WERI-Rb-1 (cell line): ENCODE measurements around the gene FAM32A.

Experiments used
- DNase-seq: peaks from one replicate; pipeline ENCODE4 v3.0.0-alpha.2; 2020
- H3K27ac ChIP-seq: fragments of 250-450 bp; sonication (Bioruptor Pico); 2 replicates; pipeline ENCODE4 v1.5.1; 2020; ENCODE audit warnings: mild to moderate bottlenecking, moderate library complexity
- H3K27me3 ChIP-seq: fragments of 250-450 bp; sonication (Bioruptor Pico); 2 replicates; pipeline ENCODE4 v1.5.1; 2021; ENCODE audit warnings: mild to moderate bottlenecking, low read depth, moderate library complexity; ENCODE audit not compliant: insufficient read depth, severe bottlenecking
- H3K36me3 ChIP-seq: fragments of 250-450 bp; sonication (Bioruptor Pico); 2 replicates; pipeline ENCODE4 v1.5.1; 2020; ENCODE audit warnings: mild to moderate bottlenecking, moderate library complexity
- H3K4me3 ChIP-seq: 2 replicates; pipeline ENCODE4 v1.5.1; 2011; ENCODE audit warnings: low read depth, mild to moderate bottlenecking, control low read depth, low read length
- H3K9me3 ChIP-seq: fragments of 250-450 bp; sonication (Bioruptor Pico); 2 replicates; pipeline ENCODE4 v1.5.1; 2021; ENCODE audit warnings: mild to moderate bottlenecking, moderate library complexity; ENCODE audit not compliant: severe bottlenecking
- CTCF ChIP-seq: IDR thresholded peaks from 2 replicates; pipeline ENCODE4 v1.5.1; 2011; ENCODE audit warnings: low read depth, mild to moderate bottlenecking, control low read depth, inconsistent platforms, low read length

FAM32A gene

GRCh38 chr19:16153582-16154336 lies 31.5 kb upstream of the FAM32A start:
- Histone ChIP-seq H3K4me3 (no peak overlapping the region), H3K27me3 (no peaks in the 10 kb centered on the region), H3K27ac (no peak overlapping the region), H3K9me3 (no peaks in the 10 kb centered on the region), H3K36me3 (no peaks in the 10 kb centered on the region)
- DNase-seq = no peak
- TF ChIP-seq CTCF = no peak

DNA sequence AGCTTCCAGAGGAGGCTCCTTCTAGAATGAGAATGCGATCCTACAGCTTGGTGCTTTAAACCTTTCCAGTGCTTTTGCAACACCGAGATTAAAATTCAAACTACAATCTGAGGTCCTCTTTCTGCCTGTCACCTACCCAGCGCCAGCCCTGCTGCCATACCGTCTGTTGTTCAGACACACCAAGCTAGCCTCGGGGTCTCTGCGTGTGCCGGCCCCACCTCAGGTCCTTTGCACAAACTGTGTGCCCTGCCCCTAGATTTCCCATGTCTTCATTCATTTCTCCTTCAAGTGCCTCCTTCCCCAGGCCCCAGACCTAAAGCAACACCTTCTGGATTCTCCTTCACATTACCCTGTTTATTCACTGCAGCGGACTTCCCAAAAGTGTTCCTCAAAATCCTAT lies 30.7 kb upstream of the FAM32A start:
- Histone ChIP-seq H3K27ac (no peak overlapping the region), H3K27me3 (no peaks in the 10 kb centered on the region), H3K9me3 (no peaks in the 10 kb centered on the region), H3K4me3 (no peak overlapping the region), H3K36me3 (no peaks in the 10 kb centered on the region)
- no peak for DNase-seq
- TF ChIP-seq CTCF = no peak

- TF ChIP-seq CTCF = no peak
- Histone ChIP-seq H3K4me3 (no peak overlapping the region), H3K27ac (no peak overlapping the region), H3K9me3 (no peaks in the 10 kb centered on the region), H3K27me3 (no peaks in the 10 kb centered on the region), H3K36me3 (no peaks in the 10 kb centered on the region)
- DNase-seq = no peak
These were observed 30.1 kb upstream of the FAM32A start for GRCh38 chr19:16155128-16155527.

- Histone ChIP-seq H3K9me3 (no peaks in the 10 kb centered on the region), H3K27me3 (no peaks in the 10 kb centered on the region), H3K36me3 (no peaks in the 10 kb centered on the region), H3K4me3 (no peak overlapping the region), H3K27ac (no peak overlapping the region)
- TF ChIP-seq CTCF = no peak
- no peak for DNase-seq
These were observed 28.3 kb upstream of the FAM32A start for GRCh38 chr19:16156904-16157303.

GRCh38 chr19:16157601-16158000 lies 27.6 kb upstream of the FAM32A start:
- H3K27me3 ChIP-seq = no peaks in the 10 kb centered on the region
- TF ChIP-seq CTCF = no peak
- no peak overlapping the region for H3K4me3 ChIP-seq
- H3K36me3 ChIP-seq = no peaks in the 10 kb centered on the region
- DNase-seq = no peak
- H3K27ac ChIP-seq = no peak overlapping the region
- H3K9me3 ChIP-seq = no peaks in the 10 kb centered on the region

DNA sequence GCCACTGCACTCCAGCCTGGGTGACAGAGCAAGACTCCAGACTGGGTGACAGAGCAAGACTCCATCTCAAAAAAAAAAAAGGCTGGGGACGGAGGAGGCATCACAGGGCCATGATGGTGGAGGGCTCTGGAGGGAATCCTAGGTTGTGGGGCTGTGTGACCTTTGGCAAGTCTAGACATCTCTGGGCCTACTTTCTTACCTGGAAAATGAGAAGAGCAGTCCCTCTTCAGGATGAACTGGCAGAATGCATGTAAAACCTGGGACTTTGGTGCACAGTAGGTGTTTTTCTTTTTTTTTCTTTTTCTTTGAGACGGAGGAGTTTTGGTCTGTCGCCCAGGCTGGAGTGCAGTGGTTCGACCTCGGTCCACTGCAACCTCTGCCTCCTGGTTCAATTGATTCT lies 25.6 kb upstream of the FAM32A start:
- H3K4me3 ChIP-seq = no peak overlapping the region

More for the DNA sequence above, 25.6 kb upstream of the FAM32A start:
- Histone ChIP-seq H3K36me3 (no peaks in the 10 kb centered on the region), H3K9me3 (no peaks in the 10 kb centered on the region), H3K27ac (no peak overlapping the region), H3K27me3 (no peaks in the 10 kb centered on the region)
- no peak for DNase-seq
- no peak for TF ChIP-seq CTCF
